K562 (cell line): ENCODE results near the gene CYB5R3. TPM values are rescaled to one million over a fixed set of nuclear protein-coding genes. Genes with fewer than 3 reads are reported as not detected.

Experiments
- CCNT2 ChIP-seq: IDR thresholded peaks from 2 replicates; pipeline ENCODE4 v1.6.1; 2011; ENCODE audit warnings: borderline replicate concordance, low read depth, mild to moderate bottlenecking, moderate library complexity, mixed read lengths, low read length; ENCODE audit not compliant: insufficient read length; ENCODE audit errors: extremely low read depth
- HOXB6 ChIP-seq: fragments of 250-450 bp; sonication (Bioruptor Pico); IDR thresholded peaks from 2 replicates; pipeline ENCODE4 v1.5.1; 2022; ENCODE audit warnings: mild to moderate bottlenecking, borderline replicate concordance
- IRF2 ChIP-seq: sonication (generic); formaldehyde crosslinking; IDR thresholded peaks from 2 replicates; pipeline ENCODE4 v1.8.1; 2022; ENCODE audit warnings: mild to moderate bottlenecking, missing genetic modification reagents
- MCM7 ChIP-seq, 2 experiments: fragments of 450-650 bp; IDR thresholded peaks; 2 replicates each; pipeline ENCODE4 v1.6.1; 2016 to 2018
- NELFE ChIP-seq: IDR thresholded peaks from 2 replicates; pipeline ENCODE4 v1.6.1; 2011; ENCODE audit warnings: mild to moderate bottlenecking; ENCODE audit not compliant: insufficient read depth, insufficient read length
- SMARCA4 ChIP-seq: fragments of 450-650 bp; IDR thresholded peaks from 2 replicates; pipeline ENCODE4 v1.6.1; 2016
- SRSF9 ChIP-seq: fragments of 200-400 bp; formaldehyde crosslinking; IDR thresholded peaks from 2 replicates; pipeline ENCODE4 v1.6.1; 2017; ENCODE audit warnings: low read depth, low read length, borderline replicate concordance
- TEAD4 ChIP-seq, 2 experiments: sonication (generic) in 1 of 2; formaldehyde crosslinking in 1 of 2; IDR thresholded peaks; 2 replicates each; pipeline versions ENCODE4 v1.6.1 to v1.8.0; 2012 to 2022; ENCODE audit warnings: borderline replicate concordance in 1 of 2, inconsistent platforms in 1 of 2, low read length in 1 of 2, mild to moderate bottlenecking in 1 of 2, missing genetic modification reagents in 1 of 2
- polyA plus RNA-seq, 8 experiments: library from polyadenylated mRNA; depleted of rRNA in 4 of 8; stranded (reverse) in 5 of 8; unstranded in 3 of 8; fragments of >200 nt; fragmentation: Nextera tagmentation in 2 of 8; fragmentation: Illumina TruSeq in 1 of 8; extraction: Ambion mirVana in 2 of 8; extraction: Trizol in 1 of 8; gene quantifications; 2 replicates each; pipeline versions ENCODE4 v1.2.1 to v1.2.3, GENCODE V29; 2011 to 2014; ENCODE audit warnings: inconsistent platforms in 1 of 8, missing spikeins in 1 of 8
- total RNA-seq, 7 experiments: library from RNA; depleted of rRNA in 6 of 7; stranded (reverse); fragments of >200 nt in 6 of 7; fragmentation: Illumina TruSeq in 2 of 7; extraction: Trizol in 2 of 7; gene quantifications; 2 replicates each; pipeline versions ENCODE4 v1.2.1 to v1.2.3, GENCODE V29; 2011 to 2021; ENCODE audit warnings: low replicate concordance in 1 of 7
- TF ChIP-seq, protein P1 (sequence below), 2 experiments: IDR thresholded peaks; 2 replicates each; pipeline ENCODE4 v1.6.1; 2012; ENCODE audit warnings: improper control_type of control experiment in 2 of 2, low read depth in 2 of 2, low read length in 2 of 2, borderline replicate concordance in 1 of 2
- TF ChIP-seq, protein P2 (sequence below), 2 experiments: fragments of 450-650 bp in 1 of 2; sonication (generic) in 1 of 2; formaldehyde crosslinking in 1 of 2; IDR thresholded peaks; 2 replicates each; pipeline versions ENCODE4 v1.7.1 to v1.9.0; 2016 to 2022; ENCODE audit warnings: inconsistent platforms in 1 of 2, mild to moderate bottlenecking in 1 of 2, missing genetic modification reagents in 1 of 2
- TF ChIP-seq, protein P3 (sequence below): fragments of 250-450 bp; sonication (Bioruptor Pico); IDR thresholded peaks from 2 replicates; pipeline ENCODE4 v1.5.0; 2020; ENCODE audit warnings: mild to moderate bottlenecking

Gene CYB5R3
- total and polyA plus RNA-seq, 9 of the 15 experiments (the other 6 are each of a cell fraction or from before 2014, with no cell fraction given) = 1.4 to 66.8 (median 23.4) TPM

DNA sequence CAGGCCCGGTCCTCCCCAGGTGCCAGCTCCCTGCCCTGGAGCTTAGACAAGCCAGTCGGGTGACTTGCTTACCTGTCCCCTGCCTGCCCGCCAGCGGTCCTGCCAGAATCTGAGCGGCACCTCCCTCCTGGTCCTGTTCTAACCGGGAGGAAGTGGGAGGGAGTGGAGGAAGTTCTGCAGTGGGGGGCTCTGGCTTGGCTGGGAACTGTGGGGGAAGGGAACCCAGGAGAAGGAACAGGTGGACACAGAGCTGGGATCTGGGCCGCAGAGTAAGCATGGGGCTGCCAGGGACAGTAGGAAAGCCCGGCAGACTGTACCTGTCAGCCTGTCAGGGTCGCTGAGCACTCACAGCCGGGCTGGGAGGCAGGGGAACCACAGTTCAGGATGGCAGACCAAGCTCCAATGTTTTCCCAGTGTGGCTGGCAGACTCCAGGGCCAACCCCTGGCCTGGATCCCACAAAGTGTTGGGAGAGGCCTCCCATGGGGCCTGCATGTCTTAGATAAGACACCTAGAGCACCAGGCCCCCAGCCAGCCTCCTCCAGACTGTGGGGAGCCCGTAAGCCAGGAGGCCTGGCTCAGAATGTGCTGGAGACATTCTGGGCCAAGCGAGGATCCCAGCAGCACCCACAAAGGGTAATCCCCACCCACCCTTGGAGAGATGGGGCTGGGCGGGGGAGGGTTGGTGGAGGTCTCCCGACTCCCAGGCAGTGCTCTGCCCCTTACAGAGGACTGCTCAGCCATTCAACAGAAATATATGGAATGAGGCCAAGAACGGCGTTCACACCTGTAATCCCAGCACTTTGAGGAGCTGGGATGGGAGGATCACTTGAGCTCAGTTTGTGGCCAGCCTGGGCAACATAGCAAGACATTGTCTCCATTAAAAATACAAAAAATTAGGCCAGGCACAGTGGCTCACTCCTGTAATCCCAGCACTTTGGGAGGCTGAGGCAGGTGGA lies 2.3 kb downstream of the CYB5R3 start (continued):
- TF ChIP-seq HOXB6 = no peak
- TF ChIP-seq IRF2 = no peak
- TF ChIP-seq, protein P1, sequence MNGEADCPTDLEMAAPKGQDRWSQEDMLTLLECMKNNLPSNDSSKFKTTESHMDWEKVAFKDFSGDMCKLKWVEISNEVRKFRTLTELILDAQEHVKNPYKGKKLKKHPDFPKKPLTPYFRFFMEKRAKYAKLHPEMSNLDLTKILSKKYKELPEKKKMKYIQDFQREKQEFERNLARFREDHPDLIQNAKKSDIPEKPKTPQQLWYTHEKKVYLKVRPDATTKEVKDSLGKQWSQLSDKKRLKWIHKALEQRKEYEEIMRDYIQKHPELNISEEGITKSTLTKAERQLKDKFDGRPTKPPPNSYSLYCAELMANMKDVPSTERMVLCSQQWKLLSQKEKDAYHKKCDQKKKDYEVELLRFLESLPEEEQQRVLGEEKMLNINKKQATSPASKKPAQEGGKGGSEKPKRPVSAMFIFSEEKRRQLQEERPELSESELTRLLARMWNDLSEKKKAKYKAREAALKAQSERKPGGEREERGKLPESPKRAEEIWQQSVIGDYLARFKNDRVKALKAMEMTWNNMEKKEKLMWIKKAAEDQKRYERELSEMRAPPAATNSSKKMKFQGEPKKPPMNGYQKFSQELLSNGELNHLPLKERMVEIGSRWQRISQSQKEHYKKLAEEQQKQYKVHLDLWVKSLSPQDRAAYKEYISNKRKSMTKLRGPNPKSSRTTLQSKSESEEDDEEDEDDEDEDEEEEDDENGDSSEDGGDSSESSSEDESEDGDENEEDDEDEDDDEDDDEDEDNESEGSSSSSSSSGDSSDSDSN (IDR thresholded peaks at IDR 0.05; ENCODE audit: borderline replicate concordance in 1 of 2, low read depth in 2 of 2, low read length in 2 of 2) = no peak
- peak; percentile 37 for TF ChIP-seq CCNT2
- TF ChIP-seq TEAD4 (IDR thresholded peaks at IDR 0.05; ENCODE audit: low read length) = peak; percentile 59
- TF ChIP-seq TEAD4 (CRISPR knock-in tag; IDR thresholded peaks at IDR 0.05; ENCODE audit: borderline replicate concordance) = no peak
- no peak for TF ChIP-seq MCM7 (IDR thresholded peaks at IDR 0.05)
- peak; percentile 71 for TF ChIP-seq SMARCA4
- TF ChIP-seq NELFE = no peak
- TF ChIP-seq, protein P2, sequence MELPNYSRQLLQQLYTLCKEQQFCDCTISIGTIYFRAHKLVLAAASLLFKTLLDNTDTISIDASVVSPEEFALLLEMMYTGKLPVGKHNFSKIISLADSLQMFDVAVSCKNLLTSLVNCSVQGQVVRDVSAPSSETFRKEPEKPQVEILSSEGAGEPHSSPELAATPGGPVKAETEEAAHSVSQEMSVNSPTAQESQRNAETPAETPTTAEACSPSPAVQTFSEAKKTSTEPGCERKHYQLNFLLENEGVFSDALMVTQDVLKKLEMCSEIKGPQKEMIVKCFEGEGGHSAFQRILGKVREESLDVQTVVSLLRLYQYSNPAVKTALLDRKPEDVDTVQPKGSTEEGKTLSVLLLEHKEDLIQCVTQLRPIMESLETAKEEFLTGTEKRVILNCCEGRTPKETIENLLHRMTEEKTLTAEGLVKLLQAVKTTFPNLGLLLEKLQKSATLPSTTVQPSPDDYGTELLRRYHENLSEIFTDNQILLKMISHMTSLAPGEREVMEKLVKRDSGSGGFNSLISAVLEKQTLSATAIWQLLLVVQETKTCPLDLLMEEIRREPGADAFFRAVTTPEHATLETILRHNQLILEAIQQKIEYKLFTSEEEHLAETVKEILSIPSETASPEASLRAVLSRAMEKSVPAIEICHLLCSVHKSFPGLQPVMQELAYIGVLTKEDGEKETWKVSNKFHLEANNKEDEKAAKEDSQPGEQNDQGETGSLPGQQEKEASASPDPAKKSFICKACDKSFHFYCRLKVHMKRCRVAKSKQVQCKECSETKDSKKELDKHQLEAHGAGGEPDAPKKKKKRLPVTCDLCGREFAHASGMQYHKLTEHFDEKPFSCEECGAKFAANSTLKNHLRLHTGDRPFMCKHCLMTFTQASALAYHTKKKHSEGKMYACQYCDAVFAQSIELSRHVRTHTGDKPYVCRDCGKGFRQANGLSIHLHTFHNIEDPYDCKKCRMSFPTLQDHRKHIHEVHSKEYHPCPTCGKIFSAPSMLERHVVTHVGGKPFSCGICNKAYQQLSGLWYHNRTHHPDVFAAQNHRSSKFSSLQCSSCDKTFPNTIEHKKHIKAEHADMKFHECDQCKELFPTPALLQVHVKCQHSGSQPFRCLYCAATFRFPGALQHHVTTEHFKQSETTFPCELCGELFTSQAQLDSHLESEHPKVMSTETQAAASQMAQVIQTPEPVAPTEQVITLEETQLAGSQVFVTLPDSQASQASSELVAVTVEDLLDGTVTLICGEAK (IDR thresholded peaks at IDR 0.05) = no peak
- TF ChIP-seq, protein P2 (CRISPR knock-in tag; IDR thresholded peaks at IDR 0.05) = no peak
- TF ChIP-seq SRSF9 = no peak
- TF ChIP-seq, protein P3, sequence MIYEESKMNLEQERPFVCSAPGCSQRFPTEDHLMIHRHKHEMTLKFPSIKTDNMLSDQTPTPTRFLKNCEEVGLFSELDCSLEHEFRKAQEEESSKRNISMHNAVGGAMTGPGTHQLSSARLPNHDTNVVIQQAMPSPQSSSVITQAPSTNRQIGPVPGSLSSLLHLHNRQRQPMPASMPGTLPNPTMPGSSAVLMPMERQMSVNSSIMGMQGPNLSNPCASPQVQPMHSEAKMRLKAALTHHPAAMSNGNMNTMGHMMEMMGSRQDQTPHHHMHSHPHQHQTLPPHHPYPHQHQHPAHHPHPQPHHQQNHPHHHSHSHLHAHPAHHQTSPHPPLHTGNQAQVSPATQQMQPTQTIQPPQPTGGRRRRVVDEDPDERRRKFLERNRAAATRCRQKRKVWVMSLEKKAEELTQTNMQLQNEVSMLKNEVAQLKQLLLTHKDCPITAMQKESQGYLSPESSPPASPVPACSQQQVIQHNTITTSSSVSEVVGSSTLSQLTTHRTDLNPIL = no peak
